Heart left ventricle (tissue), 13 donors: ENCODE measurements around the gene ADGRB3.

Experiments
- POLR2A ChIP-seq, 2 donors: fragments of 450-650 bp; IDR thresholded peaks; one replicate each; pipeline ENCODE4 v1.6.1; 2017; ENCODE audit warnings: antibody characterized with exemption in 2 of 2, mild to moderate bottlenecking in 2 of 2, moderate library complexity in 2 of 2
- TF ChIP-seq, protein P1 (sequence below), 12 donors: fragments of 200-600 bp; sonication (generic) in 4 of 12; IDR thresholded peaks; one replicate each; pipeline versions ENCODE4 v1.5.0 to v1.8.0; 2018 to 2022; ENCODE audit warnings: antibody characterized with exemption in 12 of 12, mild to moderate bottlenecking in 5 of 12
- donor health status: ischemic (EF 13 %, LVEDD 7.1; RV severe dilation, severe dysfunction).
- donor health status: DM: no; HTN: yes; CAD: no.
- donor health status: DM: no; HTN: no; CAD: no.
- donor health status: ischemic (EF 25% LVEDD 6.9; RV normal size, moderate dysfunction).
- donor health status: ischemic (EF 25% LVEDD 5.7; RV mildly dilated, moderate dysfunction).
- donor health status: ischemic (EF 35%, LVEDD 5.7; RV mildly dilated, moderate dysfunction).
- donor health status: nonischemic (EF 11% LVEDD 7.7; RV severe dilation, severe dysfunction).
- donor health status: DM: yes; HTN: yes; CAD: no.
- donor health status: PGD.
- donor health status: ischemic (EF 29% LVEDD 5.4; RV normal size, mild dysfunction).
- donor health status: nonischemic (EF 23%, LVEDD 6.1; RV moderate dilation, normal function).

DNA sequence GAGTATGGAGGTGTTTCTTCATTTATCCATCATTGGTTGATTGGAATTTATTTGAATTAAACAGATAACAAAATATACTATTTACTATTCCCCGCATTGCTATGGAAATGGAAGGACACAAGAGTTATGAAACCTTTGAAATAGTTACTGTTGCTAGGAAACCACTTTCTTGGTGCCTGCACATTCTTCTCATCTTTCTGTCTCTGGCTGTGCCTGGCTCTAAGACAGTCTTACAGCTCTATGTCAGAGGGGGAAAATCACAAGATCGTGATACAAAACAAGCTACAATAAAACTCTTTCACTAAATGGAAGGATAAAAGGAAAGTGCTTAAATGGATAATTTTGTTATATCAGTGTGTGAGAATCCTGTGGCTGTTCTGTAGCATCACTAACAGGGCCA, 708.8 kb downstream of the ADGRB3 start:
- TF ChIP-seq, protein P1, sequence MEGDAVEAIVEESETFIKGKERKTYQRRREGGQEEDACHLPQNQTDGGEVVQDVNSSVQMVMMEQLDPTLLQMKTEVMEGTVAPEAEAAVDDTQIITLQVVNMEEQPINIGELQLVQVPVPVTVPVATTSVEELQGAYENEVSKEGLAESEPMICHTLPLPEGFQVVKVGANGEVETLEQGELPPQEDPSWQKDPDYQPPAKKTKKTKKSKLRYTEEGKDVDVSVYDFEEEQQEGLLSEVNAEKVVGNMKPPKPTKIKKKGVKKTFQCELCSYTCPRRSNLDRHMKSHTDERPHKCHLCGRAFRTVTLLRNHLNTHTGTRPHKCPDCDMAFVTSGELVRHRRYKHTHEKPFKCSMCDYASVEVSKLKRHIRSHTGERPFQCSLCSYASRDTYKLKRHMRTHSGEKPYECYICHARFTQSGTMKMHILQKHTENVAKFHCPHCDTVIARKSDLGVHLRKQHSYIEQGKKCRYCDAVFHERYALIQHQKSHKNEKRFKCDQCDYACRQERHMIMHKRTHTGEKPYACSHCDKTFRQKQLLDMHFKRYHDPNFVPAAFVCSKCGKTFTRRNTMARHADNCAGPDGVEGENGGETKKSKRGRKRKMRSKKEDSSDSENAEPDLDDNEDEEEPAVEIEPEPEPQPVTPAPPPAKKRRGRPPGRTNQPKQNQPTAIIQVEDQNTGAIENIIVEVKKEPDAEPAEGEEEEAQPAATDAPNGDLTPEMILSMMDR (IDR thresholded peaks at IDR 0.05), result no peak
- no peak for TF ChIP-seq POLR2A (IDR thresholded peaks at IDR 0.05)
